ENCODE data around the gene FAM78A. TPM values are rescaled to one million over a fixed set of nuclear protein-coding genes. Genes with fewer than 3 reads are reported as not detected.

FAM78A gene
- total RNA-seq, 1 experiment from 2014 or later: 3.4 TPM

GRCh38 chr9:131272212-131272611 lies 4.1 kb downstream of the FAM78A start:
- ChIA-PET CTCF (no interaction called here), POLR2A (no interaction called here), RAD21 (ENCODE audit: low non-redundant PET in 1 of 2, low total read pairs in 2 of 2, uncharacterized antibody in 2 of 2, unreplicated experiment in 2 of 2) (no interaction called here)
- Histone ChIP-seq H3K9me2 (ENCODE audit: insufficient read depth) (no peaks in the 10 kb centered on the region), H3K4me3 (replicated peaks in 1 of 2; ENCODE audit: low read depth in 1 of 2, low read length in 2 of 2) (no peak overlapping the region), H2AFZ (ENCODE audit: low read depth, low read length, poor library complexity, severe bottlenecking) (no peak overlapping the region), H3K9ac (ENCODE audit: low read length) (no peak overlapping the region), H3K27ac (ENCODE audit: low read depth, low read length) (no peak overlapping the region), H3K4me2 (ENCODE audit: low read length) (no peak overlapping the region), H3K9me3 (ENCODE audit: control insufficient read depth in 1 of 2, insufficient read depth in 1 of 2, low read depth in 1 of 2, low read length in 2 of 2) (no peaks in the 10 kb centered on the region), H3K4me1 (ENCODE audit: control insufficient read depth in 1 of 2, insufficient read depth in 2 of 2, low read length in 2 of 2) (no peaks in the 10 kb centered on the region), H4K20me1 (ENCODE audit: insufficient read depth) (no peaks in the 10 kb centered on the region), H3K36me3 (ENCODE audit: control insufficient read depth in 1 of 2, insufficient read depth in 2 of 2, low read length in 2 of 2) (no peaks in the 10 kb centered on the region), H3K27me3 (ENCODE audit: insufficient read depth, low read length) (no peaks in the 10 kb centered on the region), H3K79me2 (ENCODE audit: insufficient read depth, low read length) (no peaks in the 10 kb centered on the region)
- no TSS peak for BruUV-seq (replicated peaks)
- DNase-seq (ENCODE audit: low read depth, low spot score): no peak
- TF ChIP-seq TCF7L2 (IDR thresholded peaks at IDR 0.05; ENCODE audit: borderline replicate concordance, extremely low read depth, insufficient read depth, insufficient read length) (no peak), ZBTB33 (IDR thresholded peaks at IDR 0.05; ENCODE audit: extremely low read depth, insufficient replicate concordance, low read length) (no peak), EZH2 (IDR thresholded peaks at IDR 0.05) (no peak)
- ATAC-seq: no peak
- intact Hi-C loops (cut with micrococcal nuclease): no loop called here

GRCh38 chr9:131271506-131271931 lies 4.8 kb downstream of the FAM78A start:
- H3K9me3 ChIP-seq (ENCODE audit: control insufficient read depth in 1 of 2, insufficient read depth in 1 of 2, low read depth in 1 of 2, low read length in 2 of 2): no peaks in the 10 kb centered on the region
- BruUV-seq (replicated peaks): no TSS peak
- CTCF ChIA-PET: no interaction called here

More at GRCh38 chr9:131271506-131271931, 4.8 kb downstream of the FAM78A start:
- RAD21 ChIA-PET (ENCODE audit: low non-redundant PET in 1 of 2, low total read pairs in 2 of 2, uncharacterized antibody in 2 of 2, unreplicated experiment in 2 of 2): no interaction called here
- no peaks in the 10 kb centered on the region for H3K9me2 ChIP-seq (ENCODE audit: insufficient read depth)
- DNase-seq (ENCODE audit: low read depth, low spot score): no peak
- no peak for ATAC-seq
- no peak overlapping the region for H3K4me2 ChIP-seq (ENCODE audit: low read length)
- H2AFZ ChIP-seq (ENCODE audit: low read depth, low read length, poor library complexity, severe bottlenecking): no peak overlapping the region
- intact Hi-C loops (cut with micrococcal nuclease): no loop called here
- no peaks in the 10 kb centered on the region for H3K79me2 ChIP-seq (ENCODE audit: insufficient read depth, low read length)
- POLR2A ChIA-PET: no interaction called here
- H3K27ac ChIP-seq (ENCODE audit: low read depth, low read length): no peak overlapping the region
- no peaks in the 10 kb centered on the region for H3K4me1 ChIP-seq (ENCODE audit: control insufficient read depth in 1 of 2, insufficient read depth in 2 of 2, low read length in 2 of 2)
- no peak for TF ChIP-seq MAX (IDR thresholded peaks at IDR 0.05)
- no peak for TF ChIP-seq RAD21 (IDR thresholded peaks at IDR 0.05; ENCODE audit: low read depth)
- no peak for TF ChIP-seq ZBTB33 (IDR thresholded peaks at IDR 0.05; ENCODE audit: extremely low read depth, insufficient replicate concordance, low read length)
- no peak for TF ChIP-seq JUND (IDR thresholded peaks at IDR 0.05)
- no peak for TF ChIP-seq EZH2phosphoT487 (IDR thresholded peaks at IDR 0.05; ENCODE audit: borderline replicate concordance)
- TF ChIP-seq ZNF274 (IDR thresholded peaks at IDR 0.05; ENCODE audit: low read depth, low read length): no peak
- no peak for TF ChIP-seq ELF1 (IDR thresholded peaks at IDR 0.05; ENCODE audit: borderline replicate concordance, low read depth)
- TF ChIP-seq SIN3A (IDR thresholded peaks at IDR 0.05; ENCODE audit: low read depth): no peak
- no peak for TF ChIP-seq POLR2A (IDR thresholded peaks at IDR 0.05; ENCODE audit: borderline replicate concordance, extremely low read depth, insufficient read depth, insufficient read length)
- no peak for TF ChIP-seq REST (IDR thresholded peaks at IDR 0.05; ENCODE audit: low read depth)
- TF ChIP-seq CEBPB (IDR thresholded peaks at IDR 0.05; ENCODE audit: low read depth): no peak
- no peak for TF ChIP-seq SP1 (IDR thresholded peaks at IDR 0.05; ENCODE audit: low read depth)
- TF ChIP-seq EZH2 (IDR thresholded peaks at IDR 0.05): no peak
- H3K27me3 ChIP-seq (ENCODE audit: insufficient read depth, low read length): no peaks in the 10 kb centered on the region
- H3K4me3 ChIP-seq (replicated peaks in 1 of 2; ENCODE audit: low read depth in 1 of 2, low read length in 2 of 2): no peak overlapping the region
- H3K9ac ChIP-seq (ENCODE audit: low read length): no peak overlapping the region
- H4K20me1 ChIP-seq (ENCODE audit: insufficient read depth): no peaks in the 10 kb centered on the region
- H3K36me3 ChIP-seq (ENCODE audit: control insufficient read depth in 1 of 2, insufficient read depth in 2 of 2, low read length in 2 of 2): no peaks in the 10 kb centered on the region

Measured in HCT116 (cell line).